Daoy (cell line): Measurements from ENCODE around the gene DOCK11. TPM values are rescaled to one million over a fixed set of nuclear protein-coding genes. Genes with fewer than 3 reads are reported as not detected.

ENCODE experiments used
- DNase-seq: peaks from one replicate; pipeline ENCODE4 v3.0.0-alpha.2; 2015; ENCODE audit warnings: low read depth
- total RNA-seq: library from RNA; depleted of rRNA; stranded (reverse); fragments of >200 nt; shearing (Covaris generic); gene quantifications from 2 replicates; pipeline ENCODE4 v1.2.3, GENCODE V29; 2014

Gene DOCK11
- total RNA-seq, 1 experiment from 2014 or later = 5.1 TPM

GRCh38 chrX:118502161-118502789, 6.7 kb downstream of the DOCK11 start:
- DNase-seq = no peak

- DNase-seq = no peak
Measured at GRCh38 chrX:118503260-118504041, 7.8 kb downstream of the DOCK11 start.

- no peak for DNase-seq
Measured at GRCh38 chrX:118504581-118504980, 9.0 kb downstream of the DOCK11 start.

GRCh38 chrX:118506805-118507480, 11.3 kb downstream of the DOCK11 start:
- no peak for DNase-seq

GRCh38 chrX:118507766-118508165, 12.2 kb downstream of the DOCK11 start:
- no peak for DNase-seq

GRCh38 chrX:118508221-118508620, 12.6 kb downstream of the DOCK11 start:
- no peak for DNase-seq

- DNase-seq = no peak
Measured at GRCh38 chrX:118508635-118509034, 13.0 kb downstream of the DOCK11 start.

- no peak for DNase-seq
Measured at GRCh38 chrX:118510111-118510510, 14.5 kb downstream of the DOCK11 start.

- no peak for DNase-seq
Measured at GRCh38 chrX:118513120-118513898, 17.7 kb downstream of the DOCK11 start.

- DNase-seq = peak; percentile 2
Measured at GRCh38 chrX:118519411-118520215, 24.0 kb downstream of the DOCK11 start.

- DNase-seq = peak; percentile 32
Measured at GRCh38 chrX:118520216-118521206, 24.9 kb downstream of the DOCK11 start.

GRCh38 chrX:118521435-118521834, 25.8 kb downstream of the DOCK11 start:
- DNase-seq = no peak

GRCh38 chrX:118522230-118522926, 26.8 kb downstream of the DOCK11 start:
- no peak for DNase-seq

GRCh38 chrX:118523920-118524319, 28.3 kb downstream of the DOCK11 start:
- no peak for DNase-seq

GRCh38 chrX:118524344-118524743, 28.7 kb downstream of the DOCK11 start:
- no peak for DNase-seq

- no peak for DNase-seq
Measured at GRCh38 chrX:118525174-118525730, 29.6 kb downstream of the DOCK11 start.

- no peak for DNase-seq
Measured at GRCh38 chrX:118526149-118526548, 30.5 kb downstream of the DOCK11 start.

- DNase-seq = no peak
Measured at GRCh38 chrX:118528071-118528737, 32.6 kb downstream of the DOCK11 start.
